C4-2B (cell line): ENCODE measurements around the gene C7.

Source experiments
- H3K27ac ChIP-seq: fragments of 450-650 bp; 2 replicates; pipeline ENCODE4 v1.5.1; 2017
- CTCF ChIP-seq: fragments of 450-650 bp; conservative IDR thresholded peaks from 2 replicates; pipeline ENCODE4 v1.5.1; 2017; ENCODE audit warnings: mild to moderate bottlenecking
- ZFX ChIP-seq: fragments of 450-650 bp; IDR thresholded peaks from 2 replicates; pipeline ENCODE4 v1.6.1; 2017

The C7 gene

GRCh38 chr5:40906351-40906751 lies 2.9 kb upstream of the C7 start:
- TF ChIP-seq CTCF = no peak
- no peak for TF ChIP-seq ZFX
- no peak overlapping the region for H3K27ac ChIP-seq

- TF ChIP-seq CTCF = no peak
- no peak for TF ChIP-seq ZFX
- H3K27ac ChIP-seq = no peak overlapping the region
Observed at GRCh38 chr5:40909723-40910122, 426 bp downstream of the C7 start.

GRCh38 chr5:40911266-40911665 lies 2.0 kb downstream of the C7 start:
- no peak overlapping the region for H3K27ac ChIP-seq
- TF ChIP-seq CTCF = no peak
- no peak for TF ChIP-seq ZFX

GRCh38 chr5:40914835-40915234 lies 5.5 kb downstream of the C7 start:
- no peak for TF ChIP-seq CTCF
- TF ChIP-seq ZFX = no peak
- no peak overlapping the region for H3K27ac ChIP-seq

GRCh38 chr5:40915341-40915926 lies 6.1 kb downstream of the C7 start:
- H3K27ac ChIP-seq = no peak overlapping the region
- no peak for TF ChIP-seq CTCF
- no peak for TF ChIP-seq ZFX

- TF ChIP-seq ZFX (no peak), CTCF (no peak)
- H3K27ac ChIP-seq = no peak overlapping the region
Observed at GRCh38 chr5:40916226-40916625, 6.9 kb downstream of the C7 start.

- no peak overlapping the region for H3K27ac ChIP-seq
- TF ChIP-seq ZFX (no peak), CTCF (no peak)
Observed at GRCh38 chr5:40928886-40929448, 19.7 kb downstream of the C7 start.
